ENCODE results near the gene SLC25A18. TPM values are rescaled to one million over a fixed set of nuclear protein-coding genes. Genes with fewer than 3 reads are reported as not detected.
"Not testable (repeated sequence)": the region's sequence is repeated elsewhere in the genome, so short reads cannot be mapped to it uniquely, and the experiment has no call there.

SLC25A18 gene
- total RNA-seq, 1 donor from 2014 or later: 0.60 TPM

- Mint-ChIP-seq H3K36me3 (peaks cover 7% of the 10 kb centered on the region), H3K9me3 (no peaks in the 10 kb centered on the region)
- no peak for TF ChIP-seq CTCF (IDR thresholded peaks at IDR 0.05; ENCODE audit: unreplicated experiment)
These were observed 4.1 kb upstream of the SLC25A18 start for GRCh38 chr22:17559188-17559587.

DNA sequence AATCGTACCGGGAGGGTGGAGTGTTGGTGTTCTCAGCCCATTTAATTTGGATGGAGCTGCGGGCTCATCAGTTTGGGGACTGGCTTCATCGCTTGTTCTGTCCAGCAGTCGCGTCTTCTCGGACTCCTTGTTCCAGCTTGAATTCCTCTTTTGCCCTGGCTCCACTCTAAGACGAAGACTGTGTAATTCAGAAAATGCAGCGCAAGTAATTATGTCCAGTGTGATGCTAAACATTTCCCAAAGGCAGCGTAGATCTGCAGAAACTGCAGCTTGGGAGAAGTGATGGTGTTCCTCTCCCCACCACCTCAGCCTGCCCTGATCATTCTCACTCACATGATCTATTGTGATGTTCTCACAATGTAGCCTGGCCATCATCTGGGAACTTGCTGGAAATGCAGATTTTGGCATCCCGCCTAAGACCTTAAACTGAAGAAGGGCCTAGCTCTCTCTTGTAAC, 666 bp downstream of the SLC25A18 start:
- Mint-ChIP-seq H3K9me3 (no peaks in the 10 kb centered on the region), H3K27me3 (ENCODE audit: low read depth) (no peaks in the 10 kb centered on the region), H3K36me3 (peaks cover 7% of the 10 kb centered on the region), H3K4me1 (no peaks in the 10 kb centered on the region), H3K27ac (peak overlapping the region; percentile 61), H3K4me3 (no peak overlapping the region)
- DNase-seq (ENCODE audit: low spot score in 2 of 2, unreplicated experiment in 2 of 2): no peak
- no peak for TF ChIP-seq CTCF (IDR thresholded peaks at IDR 0.05; ENCODE audit: unreplicated experiment)

More at GRCh38 chr22:17559188-17559587, 4.1 kb upstream of the SLC25A18 start:
- DNase-seq (ENCODE audit: low spot score in 2 of 2, unreplicated experiment in 2 of 2): no peak
- Mint-ChIP-seq H3K4me3 (no peak overlapping the region), H3K27me3 (ENCODE audit: low read depth) (no peaks in the 10 kb centered on the region), H3K27ac (no peak overlapping the region), H3K4me1 (no peaks in the 10 kb centered on the region)

GRCh38 chr22:17566016-17566687, 2.9 kb downstream of the SLC25A18 start:
- not testable (repeated sequence) for H3K4me3 Mint-ChIP-seq; H3K9me3 Mint-ChIP-seq; H3K36me3 Mint-ChIP-seq; H3K27me3 Mint-ChIP-seq (ENCODE audit: low read depth); DNase-seq (ENCODE audit: low spot score in 2 of 2, unreplicated experiment in 2 of 2); H3K27ac Mint-ChIP-seq
- H3K4me1 Mint-ChIP-seq: peaks cover 21% of the 10 kb centered on the region

- Mint-ChIP-seq H3K4me1 (peaks cover 24% of the 10 kb centered on the region), H3K4me3 (no peak overlapping the region), H3K27ac (no peak overlapping the region), H3K27me3 (ENCODE audit: low read depth) (no peaks in the 10 kb centered on the region), H3K9me3 (no peaks in the 10 kb centered on the region), H3K36me3 (no peaks in the 10 kb centered on the region)
- TF ChIP-seq CTCF (IDR thresholded peaks at IDR 0.05; ENCODE audit: unreplicated experiment): no peak
- no peak for DNase-seq (ENCODE audit: low spot score in 2 of 2, unreplicated experiment in 2 of 2)
These were observed 3.5 kb downstream of the SLC25A18 start for GRCh38 chr22:17566776-17567175.

DNA sequence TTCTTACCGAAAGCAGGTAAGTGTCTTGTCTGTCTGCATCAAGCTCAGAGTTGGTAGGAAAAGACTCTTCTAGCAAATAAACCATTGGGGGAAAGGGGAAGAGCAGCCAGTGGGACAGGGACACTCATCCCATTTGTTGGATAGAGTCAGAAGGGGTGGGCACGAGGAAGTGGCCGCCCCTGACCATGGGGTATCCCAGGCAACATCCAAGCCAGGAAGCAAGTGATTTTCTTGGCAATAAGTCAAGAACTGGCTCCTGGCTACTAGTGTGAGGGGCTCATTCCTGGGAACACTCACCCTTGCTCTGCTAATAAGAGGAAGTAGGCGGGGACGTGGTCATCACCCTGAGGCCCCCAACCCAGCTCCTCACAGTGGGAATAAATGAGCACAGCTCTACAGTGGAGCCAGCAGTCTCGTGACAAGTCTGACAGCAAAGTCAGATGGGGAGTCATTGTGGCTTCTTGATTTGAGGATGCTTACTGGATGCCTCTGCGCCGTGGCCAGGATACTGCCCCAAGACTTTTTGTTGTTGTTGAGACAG, 6.7 kb downstream of the SLC25A18 start:
- peaks cover 24% of the 10 kb centered on the region for H3K4me1 Mint-ChIP-seq
- peak overlapping the region; percentile 10 for H3K27ac Mint-ChIP-seq
- H3K27me3 Mint-ChIP-seq (ENCODE audit: low read depth): no peaks in the 10 kb centered on the region
- no peak for TF ChIP-seq CTCF (IDR thresholded peaks at IDR 0.05; ENCODE audit: unreplicated experiment)
- peak overlapping the region; percentile 14 for H3K4me3 Mint-ChIP-seq
- H3K36me3 Mint-ChIP-seq: no peaks in the 10 kb centered on the region
- no peak for DNase-seq (ENCODE audit: low spot score in 2 of 2, unreplicated experiment in 2 of 2)
- H3K9me3 Mint-ChIP-seq: no peaks in the 10 kb centered on the region

- Mint-ChIP-seq H3K4me1 (peaks cover 24% of the 10 kb centered on the region), H3K36me3 (no peaks in the 10 kb centered on the region), H3K4me3 (peak overlapping the region; percentile 35), H3K9me3 (no peaks in the 10 kb centered on the region), H3K27ac (peak overlapping the region; percentile 65), H3K27me3 (ENCODE audit: low read depth) (no peaks in the 10 kb centered on the region)
- TF ChIP-seq CTCF (IDR thresholded peaks at IDR 0.05; ENCODE audit: unreplicated experiment): no peak
- DNase-seq (ENCODE audit: low spot score in 2 of 2, unreplicated experiment in 2 of 2): peak in 1 of 2 experiments; percentile 56
These were observed 7.7 kb downstream of the SLC25A18 start for GRCh38 chr22:17570851-17571631.
